ENCODE measurements around the gene CD200R1. TPM values are rescaled to one million over a fixed set of nuclear protein-coding genes. Genes with fewer than 3 reads are reported as not detected.

The CD200R1 gene
- total and polyA plus RNA-seq, 2 of the 8 experiments (the other 6 are each of a cell fraction or from before 2014, with no cell fraction given): 0.02 TPM; not detected in 1

- ChIA-PET POLR2A (ENCODE audit: partially characterized antibody) (interaction anchor here (0.5 to 4.3 kb wide), 20 partner anchors 9 to 429 kb away, joined by 3 to 25 read pairs (median 6); partner anchors contain the start of genes ATG3, CCDC80, CD200R1 and SLC35A5), CTCF (ENCODE audit: partially characterized antibody) (interaction anchor here (0.8 to 2.5 kb wide), 6 partner anchors 11 to 880 kb away, joined by 3 to 11 read pairs (median 4); no protein-coding TSS in a partner anchor)
- no peak for TF ChIP-seq HDAC6 (IDR thresholded peaks at IDR 0.05; ENCODE audit: low read depth, low read length)
- peak; percentile 82 for TF ChIP-seq ASH2L (IDR thresholded peaks at IDR 0.05; ENCODE audit: low read length)
- no peak for TF ChIP-seq EZH2 (IDR thresholded peaks at IDR 0.05; ENCODE audit: low read depth, low read length, severe bottlenecking)
- TF ChIP-seq RBBP5 (IDR thresholded peaks at IDR 0.05; ENCODE audit: borderline replicate concordance, low read depth, low read length): peak; percentile 85; the same call in 1 of the 2 replicates
- TF ChIP-seq SAP30 (IDR thresholded peaks at IDR 0.05; ENCODE audit: insufficient read depth, insufficient replicate concordance, low read length): no peak
- TF ChIP-seq ATF3 (IDR thresholded peaks at IDR 0.05; ENCODE audit: insufficient read depth, low read depth, low read length): no peak
- no peak for TF ChIP-seq JUN (IDR thresholded peaks at IDR 0.05; ENCODE audit: low read depth, low read length)
- no peak for TF ChIP-seq SP2 (IDR thresholded peaks at IDR 0.05; ENCODE audit: low read length)
- no peak for TF ChIP-seq ZNF274 (IDR thresholded peaks at IDR 0.05; ENCODE audit: borderline replicate concordance, extremely low read depth, low read length)
- TF ChIP-seq SIX5 (IDR thresholded peaks at IDR 0.05; ENCODE audit: low read depth, low read length): no peak
Observed at GRCh38 chr3:112990672-112991602, 16.0 kb upstream of the CD200R1 start, which contains the start of gene GTPBP8. Gene GTPBP8 (plus strand): TSS chr3:112990984. CDS start chr3:112991000, 16 bp downstream.

More at GRCh38 chr3:112990672-112991602, 16.0 kb upstream of the CD200R1 start, which contains the start of gene GTPBP8:
- H2BK120ac ChIP-seq (replicated peaks; ENCODE audit: low read depth, low read length): no peak within 1 kb of the TSS
- peak within 1 kb of the TSS; percentile 96 for H4K91ac ChIP-seq (replicated peaks; ENCODE audit: insufficient read length, low read length)
- peak within 1 kb of the TSS; percentile 91 for H2BK12ac ChIP-seq (ENCODE audit: low read depth, low read length)
- H3K4me1 ChIP-seq (replicated peaks in 1 of 4; ENCODE audit: control insufficient read depth in 3 of 4, insufficient read depth in 4 of 4, low read length in 3 of 4): 0 out of 7 replicates have a peak, but pooled peaks cover 0 to 3% (median 0%) of the 10 kb centered on the region in 4 experiments
- H3K4me3 ChIP-seq (ENCODE audit: extremely low read depth in 1 of 4, insufficient read depth in 2 of 4, low read depth in 3 of 4, low read length in 4 of 4): peak within 1 kb of the TSS; percentile 78 to 88 (median 84)
- peaks cover 0 to 25% of the 10 kb centered on the region in 2 experiments; a peak in 2 of 4 replicates for H3K79me2 ChIP-seq (ENCODE audit: control insufficient read depth in 1 of 2, insufficient read depth in 2 of 2, low read length in 2 of 2)
- H4K5ac ChIP-seq (ENCODE audit: insufficient read length, low read depth, low read length): peak within 1 kb of the TSS; percentile 98
- H3K9me3 ChIP-seq (ENCODE audit: insufficient read depth in 2 of 2, low read depth in 1 of 2, low read length in 1 of 2): no peaks in the 10 kb centered on the region
- no peak within 1 kb of the TSS for H2AK5ac ChIP-seq (ENCODE audit: low read depth, low read length)
- H4K20me1 ChIP-seq (replicated peaks in 1 of 2; ENCODE audit: control insufficient read depth in 1 of 2, insufficient read depth in 2 of 2, low read length in 2 of 2): no peaks in the 10 kb centered on the region
- H3K18ac ChIP-seq (ENCODE audit: extremely low read depth, low read length): peak within 1 kb of the TSS; percentile 99
- H3K79me1 ChIP-seq (ENCODE audit: low read depth, low read length): peaks cover 3% of the 10 kb centered on the region; the same call in 1 of the 2 replicates
- H4K8ac ChIP-seq (ENCODE audit: extremely low read depth, insufficient read depth, low read length): peak within 1 kb of the TSS; percentile 98
- peak within 1 kb of the TSS; percentile 98 for H2BK5ac ChIP-seq (ENCODE audit: low read depth, low read length)
- H3K56ac ChIP-seq (replicated peaks; ENCODE audit: insufficient read length, low read depth, low read length): peak within 1 kb of the TSS; percentile 90
- H3K27me3 ChIP-seq (replicated peaks in 1 of 4; ENCODE audit: control insufficient read depth in 3 of 4, extremely low read depth in 1 of 4, insufficient read depth in 3 of 4, low read length in 3 of 4): no peaks in the 10 kb centered on the region; a peak in 1 of 7 replicates
- peak within 1 kb of the TSS; percentile 99 for H3K27ac ChIP-seq (ENCODE audit: low read depth, low read length)
- H3K4me2 ChIP-seq (ENCODE audit: insufficient read depth in 1 of 2, low read depth in 2 of 2, low read length in 2 of 2): peak within 1 kb of the TSS; percentile 74 to 85
- DNase-seq (ENCODE audit: low read depth in 1 of 2, low spot score in 2 of 2) (peak; percentile 72 to 89), FAIRE-seq (no peak)
- peak within 1 kb of the TSS; percentile 94 for H2AFZ ChIP-seq (ENCODE audit: low read length)
- 2% methylated on average over 70 of the region's 70 CpGs; no CpG with 5 or more reads in 1 of the 2 experiments for WGBS, 2 experiments (ENCODE audit: extremely low coverage in 1 of 2, insufficient coverage in 1 of 2, insufficient read length in 1 of 2, insufficient replicate concordance in 2 of 2, low coverage in 1 of 2, low lambda C conversion rate in 2 of 2, missing lambda C conversion rate in 1 of 2)
- H3K14ac ChIP-seq (ENCODE audit: insufficient read length): no peak within 1 kb of the TSS
- no peak within 1 kb of the TSS for H3K23ac ChIP-seq (ENCODE audit: insufficient read length)
- no peak within 1 kb of the TSS for H2BK20ac ChIP-seq (ENCODE audit: low read length)
- H2BK15ac ChIP-seq (ENCODE audit: low read length): peak within 1 kb of the TSS; percentile 62; the same call in 1 of the 2 replicates
- H3K36me3 ChIP-seq (ENCODE audit: control insufficient read depth in 2 of 4, insufficient read depth in 4 of 4, low read length in 3 of 4): no peaks in the 10 kb centered on the region
- H3K4ac ChIP-seq (replicated peaks; ENCODE audit: insufficient read length, low read depth, low read length): peak within 1 kb of the TSS; percentile 80
- H3K9ac ChIP-seq (replicated peaks in 1 of 4; ENCODE audit: extremely low read depth in 1 of 4, low read depth in 3 of 4, low read length in 3 of 4): peak within 1 kb of the TSS; percentile 92 to 98 (median 98)
- no peaks in the 10 kb centered on the region for H3K23me2 ChIP-seq (ENCODE audit: low read depth, low read length)
